NB4 (cell line): ENCODE data around the gene CLHC1.

Experiments used
- MAX ChIP-seq: IDR thresholded peaks from 2 replicates; pipeline ENCODE4 v1.6.1; 2011; ENCODE audit warnings: low read depth, low read length
- MYC ChIP-seq: IDR thresholded peaks from 2 replicates; pipeline ENCODE4 v1.6.1; 2011; ENCODE audit warnings: low read depth, low read length
- POLR2A ChIP-seq: IDR thresholded peaks from 2 replicates; pipeline ENCODE4 v1.6.1; 2011; ENCODE audit warnings: mild to moderate bottlenecking; ENCODE audit not compliant: insufficient read length; ENCODE audit errors: extremely low read depth
- TF ChIP-seq, protein P1 (sequence below): IDR thresholded peaks from one replicate; pipeline ENCODE4 v1.5.1; 2012; ENCODE audit warnings: low read depth, low read length

- TF ChIP-seq POLR2A = no peak
- TF ChIP-seq, protein P1, sequence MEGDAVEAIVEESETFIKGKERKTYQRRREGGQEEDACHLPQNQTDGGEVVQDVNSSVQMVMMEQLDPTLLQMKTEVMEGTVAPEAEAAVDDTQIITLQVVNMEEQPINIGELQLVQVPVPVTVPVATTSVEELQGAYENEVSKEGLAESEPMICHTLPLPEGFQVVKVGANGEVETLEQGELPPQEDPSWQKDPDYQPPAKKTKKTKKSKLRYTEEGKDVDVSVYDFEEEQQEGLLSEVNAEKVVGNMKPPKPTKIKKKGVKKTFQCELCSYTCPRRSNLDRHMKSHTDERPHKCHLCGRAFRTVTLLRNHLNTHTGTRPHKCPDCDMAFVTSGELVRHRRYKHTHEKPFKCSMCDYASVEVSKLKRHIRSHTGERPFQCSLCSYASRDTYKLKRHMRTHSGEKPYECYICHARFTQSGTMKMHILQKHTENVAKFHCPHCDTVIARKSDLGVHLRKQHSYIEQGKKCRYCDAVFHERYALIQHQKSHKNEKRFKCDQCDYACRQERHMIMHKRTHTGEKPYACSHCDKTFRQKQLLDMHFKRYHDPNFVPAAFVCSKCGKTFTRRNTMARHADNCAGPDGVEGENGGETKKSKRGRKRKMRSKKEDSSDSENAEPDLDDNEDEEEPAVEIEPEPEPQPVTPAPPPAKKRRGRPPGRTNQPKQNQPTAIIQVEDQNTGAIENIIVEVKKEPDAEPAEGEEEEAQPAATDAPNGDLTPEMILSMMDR = no peak
- no peak for TF ChIP-seq MAX
- TF ChIP-seq MYC = no peak
Observed at GRCh38 chr2:55169359-55169758, 62.7 kb downstream of the CLHC1 start.
